ENCODE measurements around the gene RSPH9.

- TF ChIP-seq, protein P1, sequence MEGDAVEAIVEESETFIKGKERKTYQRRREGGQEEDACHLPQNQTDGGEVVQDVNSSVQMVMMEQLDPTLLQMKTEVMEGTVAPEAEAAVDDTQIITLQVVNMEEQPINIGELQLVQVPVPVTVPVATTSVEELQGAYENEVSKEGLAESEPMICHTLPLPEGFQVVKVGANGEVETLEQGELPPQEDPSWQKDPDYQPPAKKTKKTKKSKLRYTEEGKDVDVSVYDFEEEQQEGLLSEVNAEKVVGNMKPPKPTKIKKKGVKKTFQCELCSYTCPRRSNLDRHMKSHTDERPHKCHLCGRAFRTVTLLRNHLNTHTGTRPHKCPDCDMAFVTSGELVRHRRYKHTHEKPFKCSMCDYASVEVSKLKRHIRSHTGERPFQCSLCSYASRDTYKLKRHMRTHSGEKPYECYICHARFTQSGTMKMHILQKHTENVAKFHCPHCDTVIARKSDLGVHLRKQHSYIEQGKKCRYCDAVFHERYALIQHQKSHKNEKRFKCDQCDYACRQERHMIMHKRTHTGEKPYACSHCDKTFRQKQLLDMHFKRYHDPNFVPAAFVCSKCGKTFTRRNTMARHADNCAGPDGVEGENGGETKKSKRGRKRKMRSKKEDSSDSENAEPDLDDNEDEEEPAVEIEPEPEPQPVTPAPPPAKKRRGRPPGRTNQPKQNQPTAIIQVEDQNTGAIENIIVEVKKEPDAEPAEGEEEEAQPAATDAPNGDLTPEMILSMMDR (IDR thresholded peaks at IDR 0.05; ENCODE audit: insufficient read depth, low read depth, low read length): no peak
- TF ChIP-seq EZH2 (IDR thresholded peaks at IDR 0.05; ENCODE audit: insufficient read depth, low read length): no peak
Observed at GRCh38 chr6:43635387-43636307, 9.2 kb upstream of the RSPH9 start, which contains the start of gene MAD2L1BP.
